K562 (cell line): ENCODE data around the gene MAP3K19. TPM values are rescaled to one million over a fixed set of nuclear protein-coding genes. Genes with fewer than 3 reads are reported as not detected.
A peak's percentile ranks its signal among the peaks of the same experiment; 100 is the strongest.

Source experiments
- CGGBP1 ChIP-seq: fragments of 250-450 bp; sonication (Bioruptor Pico); IDR thresholded peaks from 2 replicates; pipeline ENCODE4 v1.9.0; 2021; ENCODE audit warnings: mild to moderate bottlenecking
- GTF3C2 ChIP-seq: IDR thresholded peaks from 3 replicates; pipeline ENCODE4 v1.6.1; 2011; ENCODE audit warnings: borderline replicate concordance, mild to moderate bottlenecking, moderate library complexity; ENCODE audit not compliant: insufficient read length; ENCODE audit errors: extremely low read depth
- MAFF ChIP-seq: IDR thresholded peaks from 2 replicates; pipeline ENCODE4 v1.6.1; 2012; ENCODE audit warnings: low read length, improper control_type of control experiment
- MLX ChIP-seq, 2 experiments: fragments of 450-650 bp in 1 of 2; sonication (generic) in 1 of 2; formaldehyde crosslinking; conservative IDR thresholded peaks; 2 replicates each; pipeline versions ENCODE4 v1.4.0 to v1.8.1; 2020 to 2022; ENCODE audit warnings: mild to moderate bottlenecking in 1 of 2, missing genetic modification reagents in 1 of 2
- MYBL2 ChIP-seq, 2 experiments: fragments of 450-650 bp in 1 of 2; sonication (generic) in 1 of 2; formaldehyde crosslinking in 1 of 2; IDR thresholded peaks; 2 replicates each; pipeline versions ENCODE4 v1.6.1 to v1.8.1; 2017 to 2022; ENCODE audit warnings: borderline replicate concordance in 1 of 2, inconsistent platforms in 1 of 2, low read depth in 1 of 2, mild to moderate bottlenecking in 1 of 2, missing genetic modification reagents in 1 of 2, moderate library complexity in 1 of 2
- NUFIP1 ChIP-seq: fragments of 450-650 bp; IDR thresholded peaks from 2 replicates; pipeline ENCODE4 v1.6.1; 2018; ENCODE audit not compliant: partially characterized antibody
- PKNOX1 ChIP-seq: fragments of 450-650 bp; IDR thresholded peaks from 2 replicates; pipeline ENCODE4 v1.6.1; 2016
- PYGO2 ChIP-seq: fragments of 450-650 bp; IDR thresholded peaks from 2 replicates; pipeline ENCODE4 v1.6.1; 2016; ENCODE audit warnings: mild to moderate bottlenecking, missing genetic modification characterization, moderate library complexity, missing compliant biosample characterization
- RB1 ChIP-seq: fragments of 450-650 bp; IDR thresholded peaks from 2 replicates; pipeline ENCODE4 v1.6.1; 2017; ENCODE audit warnings: low read depth, mild to moderate bottlenecking
- TBP ChIP-seq: optimal IDR thresholded peaks from 2 replicates; pipeline ENCODE3; 2011; ENCODE audit warnings: low read depth, low read length, improper control_type of control experiment
- TEAD4 ChIP-seq, 2 experiments: sonication (generic) in 1 of 2; formaldehyde crosslinking in 1 of 2; IDR thresholded peaks; 2 replicates each; pipeline versions ENCODE4 v1.6.1 to v1.8.0; 2012 to 2022; ENCODE audit warnings: borderline replicate concordance in 1 of 2, inconsistent platforms in 1 of 2, low read length in 1 of 2, mild to moderate bottlenecking in 1 of 2, missing genetic modification reagents in 1 of 2
- TFAP4 ChIP-seq: sonication (generic); formaldehyde crosslinking; IDR thresholded peaks from 2 replicates; pipeline ENCODE4 v1.8.0; 2022; ENCODE audit warnings: missing genetic modification reagents, mild to moderate bottlenecking, moderate library complexity, borderline replicate concordance
- TSHZ1 ChIP-seq: fragments of 250-450 bp; sonication (Bioruptor Pico); IDR thresholded peaks from 2 replicates; pipeline ENCODE4 v1.4.0; 2020; ENCODE audit warnings: mild to moderate bottlenecking, moderate library complexity
- ZNF512 ChIP-seq: IDR thresholded peaks from 2 replicates; pipeline ENCODE4 v1.6.1; 2016; ENCODE audit warnings: missing genetic modification characterization, missing compliant biosample characterization
- polyA plus RNA-seq, 8 experiments: library from polyadenylated mRNA; depleted of rRNA in 4 of 8; stranded (reverse) in 5 of 8; unstranded in 3 of 8; fragments of >200 nt; fragmentation: Nextera tagmentation in 2 of 8; fragmentation: Illumina TruSeq in 1 of 8; extraction: Ambion mirVana in 2 of 8; extraction: Trizol in 1 of 8; gene quantifications; 2 replicates each; pipeline versions ENCODE4 v1.2.1 to v1.2.3, GENCODE V29; 2011 to 2014; ENCODE audit warnings: inconsistent platforms in 1 of 8, missing spikeins in 1 of 8
- total RNA-seq, 7 experiments: library from RNA; depleted of rRNA in 6 of 7; stranded (reverse); fragments of >200 nt in 6 of 7; fragmentation: Illumina TruSeq in 2 of 7; extraction: Trizol in 2 of 7; gene quantifications; 2 replicates each; pipeline versions ENCODE4 v1.2.1 to v1.2.3, GENCODE V29; 2011 to 2021; ENCODE audit warnings: low replicate concordance in 1 of 7

MAP3K19 gene
- total and polyA plus RNA-seq, 9 of the 15 experiments (the other 6 are each of a cell fraction or from before 2014, with no cell fraction given) = 0.29 TPM; not detected in 8

- TF ChIP-seq MYBL2 (IDR thresholded peaks at IDR 0.05; ENCODE audit: low read depth) (no peak), MYBL2 (CRISPR knock-in tag; IDR thresholded peaks at IDR 0.05; ENCODE audit: borderline replicate concordance) (no peak), TSHZ1 (no peak), MLX (CRISPR knock-in tag; conservative IDR thresholded peaks at IDR 0.05) (no peak), TFAP4 (CRISPR knock-in tag) (0 out of 2 replicates have a peak, but pooled peaks have one; percentile 16), NUFIP1 (no peak), PYGO2 (tag) (no peak), TEAD4 (IDR thresholded peaks at IDR 0.05; ENCODE audit: low read length) (peak; percentile 41), TEAD4 (CRISPR knock-in tag; IDR thresholded peaks at IDR 0.05; ENCODE audit: borderline replicate concordance) (no peak), ZNF512 (tag) (no peak), RB1 (peak; percentile 55), TBP (peak; percentile 76), GTF3C2 (no peak), CGGBP1 (no peak), PKNOX1 (no peak), MAFF (no peak)
Measured at GRCh38 chr2:134917888-134918525, 129.2 kb downstream of the MAP3K19 start (continued).
